NK-92 treated with Interleukin-12 subunit alpha and Interleukin-12 subunit beta, amount 100 ng/mL, for 24 hours (cell line): Measurements from ENCODE around the gene AIG1.
"Not testable (repeated sequence)": the region's sequence is repeated elsewhere in the genome, so short reads cannot be mapped to it uniquely, and the experiment has no call there.

Experiments
- DNase-seq: peaks from one replicate; lab custom pipeline; 2025; lab: John Stamatoyannopoulos, UW

The AIG1 gene

GRCh38 chr6:143127941-143128680, 67.4 kb downstream of the AIG1 start:
- DNase-seq: no peak

DNA sequence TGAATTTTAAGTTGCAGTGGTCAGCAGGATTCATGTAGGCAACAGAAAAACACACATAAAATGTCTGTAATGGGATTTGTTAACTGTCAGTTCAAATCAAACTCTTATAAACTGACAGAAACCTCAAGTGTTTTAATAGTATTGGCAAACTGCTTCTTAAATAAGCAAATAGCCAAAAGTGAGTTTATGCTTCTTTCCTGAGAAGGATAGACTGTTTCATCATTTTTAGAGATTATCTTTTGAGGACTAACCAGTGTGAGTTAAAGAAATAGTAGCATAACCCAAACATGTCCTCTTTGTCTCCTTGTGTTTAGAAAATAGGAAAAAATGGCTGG, 68.0 kb downstream of the AIG1 start:
- DNase-seq: no peak

DNA sequence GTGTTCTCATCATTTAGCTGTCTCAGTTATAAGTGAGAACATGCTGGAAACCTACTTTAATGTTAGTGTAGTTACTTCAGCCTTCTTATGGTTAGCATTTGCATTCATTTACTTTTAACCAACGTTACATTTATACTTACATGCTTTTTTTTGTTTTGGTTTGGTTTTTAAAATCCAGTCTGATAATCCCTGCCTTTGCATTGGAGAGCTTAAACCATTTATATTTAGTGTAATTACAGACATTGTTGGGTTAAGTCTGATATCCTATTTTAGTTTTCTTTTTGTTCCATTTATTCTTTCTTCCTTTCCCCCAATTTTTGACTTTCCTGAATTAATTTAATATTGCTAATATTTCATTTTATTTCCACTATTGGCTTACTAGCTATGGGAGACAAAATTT, 70.2 kb downstream of the AIG1 start:
- no peak for DNase-seq

GRCh38 chr6:143135325-143135724, 74.6 kb downstream of the AIG1 start:
- DNase-seq: no peak

DNA sequence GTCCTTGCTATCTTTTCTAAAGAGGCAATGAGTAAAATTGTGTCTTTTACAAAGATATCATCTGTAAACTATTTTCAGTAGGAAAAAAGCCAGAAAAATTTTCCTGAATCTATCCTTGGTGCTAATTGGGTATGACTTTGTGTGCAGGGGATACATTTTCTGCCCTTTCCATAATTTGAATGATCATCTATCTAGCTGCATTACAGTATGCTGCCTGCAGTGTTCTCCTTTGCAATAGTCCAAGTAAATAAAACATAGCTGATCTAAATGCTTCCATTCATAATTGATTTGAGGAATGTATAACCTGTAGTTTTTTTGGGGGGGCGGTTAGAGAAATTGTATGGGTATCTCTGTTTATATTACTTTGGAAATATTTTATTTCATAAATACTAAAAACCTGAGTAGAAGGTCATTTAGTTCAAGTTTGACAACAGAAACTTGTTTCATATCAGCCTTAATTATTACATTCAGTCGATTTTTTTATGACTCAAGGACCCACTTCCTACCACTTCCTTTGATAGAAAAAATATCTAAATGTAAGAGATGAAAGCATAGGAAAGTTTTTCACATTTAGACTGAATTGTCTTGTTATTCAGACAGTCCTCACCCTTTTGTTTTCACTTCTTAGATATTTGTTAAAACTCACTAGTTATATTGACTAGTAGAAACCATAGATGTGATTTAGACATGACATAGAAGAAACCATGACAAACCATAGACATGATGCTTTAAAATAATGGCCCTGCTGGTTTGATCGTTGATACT, 75.3 kb downstream of the AIG1 start:
- no peak for DNase-seq

DNA sequence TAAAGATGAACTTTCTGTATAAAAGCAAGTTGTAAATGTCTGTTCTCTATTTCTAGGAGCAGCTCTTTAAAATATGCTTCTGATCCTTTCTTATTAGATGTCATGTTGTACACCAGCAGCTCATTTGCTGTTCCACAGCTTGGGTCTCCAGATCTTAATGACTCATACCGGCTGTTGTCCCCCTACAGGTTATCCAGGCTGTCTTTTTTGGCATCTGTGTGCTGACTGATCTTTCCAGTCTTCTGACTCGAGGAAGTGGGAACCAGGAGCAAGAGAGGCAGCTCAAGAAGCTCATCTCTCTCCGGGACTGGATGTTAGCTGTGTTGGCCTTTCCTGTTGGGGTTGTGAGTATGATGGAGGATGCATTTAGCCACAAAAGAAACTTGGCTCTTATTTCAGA, 76.0 kb downstream of the AIG1 start:
- DNase-seq: no peak

GRCh38 chr6:143139239-143139784, 78.6 kb downstream of the AIG1 start:
- DNase-seq: no peak

DNA sequence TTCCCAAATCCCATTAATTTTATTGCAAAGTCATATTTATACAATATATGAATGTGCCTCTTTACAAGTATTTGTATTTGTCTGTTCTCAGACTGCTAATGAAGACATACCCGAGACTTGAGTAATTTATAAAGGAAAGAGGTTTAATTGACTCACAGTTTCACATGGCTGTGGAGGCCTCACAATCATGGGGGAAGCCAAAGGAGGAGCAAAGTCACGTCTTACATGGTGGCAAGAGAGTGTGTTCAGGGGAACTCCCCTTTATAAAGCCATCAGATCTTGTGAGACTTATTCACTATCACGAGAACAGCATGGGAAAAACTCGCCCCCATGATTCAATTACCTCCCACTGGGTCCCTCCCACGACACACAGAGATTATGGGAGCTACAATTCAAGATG, 79.2 kb downstream of the AIG1 start:
- DNase-seq: not testable (repeated sequence)

DNA sequence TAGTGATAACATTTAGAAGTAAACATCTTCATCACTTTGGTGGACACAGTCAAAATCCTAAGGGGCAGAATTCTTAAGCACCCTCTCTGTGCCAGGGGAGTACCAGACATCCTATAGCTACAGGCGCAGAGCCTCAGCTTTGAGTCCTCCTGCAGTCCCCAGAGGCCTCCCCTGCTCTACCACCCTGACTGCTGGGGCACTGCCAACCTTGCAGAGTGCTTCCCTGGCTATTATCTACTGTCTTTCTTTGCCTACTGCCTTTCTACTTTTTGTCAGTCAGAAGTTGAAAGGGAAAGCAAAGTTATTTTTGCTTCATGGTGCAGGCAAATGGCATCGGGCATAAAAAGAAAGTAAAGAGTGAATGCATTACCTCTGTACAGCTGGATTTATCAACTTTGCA, 80.1 kb downstream of the AIG1 start:
- no peak for DNase-seq

- no peak for DNase-seq
Measured at GRCh38 chr6:143141442-143141841, 80.8 kb downstream of the AIG1 start.

DNA sequence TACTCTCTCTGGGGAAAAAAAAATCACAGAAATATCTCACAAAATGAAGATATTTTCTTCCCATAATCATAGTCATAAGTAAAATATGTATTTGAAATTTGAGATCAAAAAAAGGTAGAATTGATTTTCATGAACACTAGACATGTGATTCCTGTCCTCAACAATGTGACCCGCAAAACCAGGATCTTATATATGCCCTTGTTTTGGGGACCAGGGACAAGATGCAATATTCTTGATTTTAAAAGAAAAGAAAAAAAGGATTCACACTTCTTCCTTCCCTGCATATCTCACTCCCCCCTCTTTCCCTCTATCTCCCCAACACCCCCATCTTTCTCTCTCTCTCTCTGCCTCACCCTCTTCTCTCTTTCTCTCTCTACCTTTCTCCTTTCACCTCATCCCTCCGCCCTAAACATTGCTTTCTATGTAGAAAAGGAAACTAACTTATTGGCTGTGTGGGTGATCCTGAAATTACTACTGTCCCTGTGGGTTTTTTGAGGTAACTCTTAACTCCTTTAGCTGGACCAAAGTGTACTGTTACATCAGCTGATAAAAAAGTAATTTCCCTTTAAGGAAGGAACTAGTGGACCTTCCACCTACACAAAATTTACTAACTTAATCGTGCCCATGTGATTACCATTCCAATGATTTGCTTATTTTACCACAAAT, 85.6 kb downstream of the AIG1 start:
- no peak for DNase-seq

GRCh38 chr6:143149771-143150170, 89.1 kb downstream of the AIG1 start:
- DNase-seq: no peak

GRCh38 chr6:143150281-143150680, 89.6 kb downstream of the AIG1 start:
- no peak for DNase-seq

DNA sequence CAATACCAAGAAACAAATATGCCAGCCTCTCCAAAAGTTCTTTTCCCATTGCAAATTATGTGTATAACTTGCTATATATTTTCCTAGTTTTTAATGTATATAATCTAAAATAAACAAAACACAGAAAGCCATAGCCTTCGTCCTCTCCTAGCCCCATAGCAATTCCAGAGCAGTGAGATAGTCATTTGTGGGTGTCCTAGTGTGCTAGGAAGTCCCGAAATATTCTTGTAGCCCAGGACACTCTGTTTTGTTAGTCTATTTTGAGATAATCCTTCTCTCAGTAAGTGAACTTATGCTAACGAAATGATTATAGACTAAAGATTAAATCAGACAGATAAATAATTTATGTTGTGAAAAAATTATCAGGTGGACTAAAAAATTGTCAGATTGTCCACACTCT, 90.7 kb downstream of the AIG1 start:
- DNase-seq: no peak

- no peak for DNase-seq
Measured at GRCh38 chr6:143155681-143156080, 95.0 kb downstream of the AIG1 start.

GRCh38 chr6:143157131-143157530, 96.4 kb downstream of the AIG1 start:
- DNase-seq: no peak

- DNase-seq: peak; percentile 25
Measured at GRCh38 chr6:143158113-143158581, 97.5 kb downstream of the AIG1 start.

DNA sequence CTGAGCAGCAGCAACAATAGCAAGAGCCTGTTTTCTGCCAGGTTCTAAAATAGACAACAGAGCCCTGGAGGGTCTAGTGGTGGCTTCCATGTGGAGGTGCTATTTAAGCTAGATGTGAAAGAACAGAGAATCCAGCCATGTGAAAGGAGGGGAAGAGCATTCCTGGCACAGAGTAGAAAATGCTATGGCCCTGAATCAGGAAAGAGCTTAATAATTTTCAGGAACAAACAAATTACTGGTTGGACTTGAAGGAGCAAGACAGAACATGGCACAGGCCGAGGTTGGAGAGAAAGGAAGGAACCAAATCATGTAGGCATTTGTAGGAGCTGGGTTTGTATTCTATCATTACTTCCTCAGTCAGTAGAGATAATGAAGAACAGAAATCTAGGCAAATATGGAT, 98.3 kb downstream of the AIG1 start:
- DNase-seq: no peak

DNA sequence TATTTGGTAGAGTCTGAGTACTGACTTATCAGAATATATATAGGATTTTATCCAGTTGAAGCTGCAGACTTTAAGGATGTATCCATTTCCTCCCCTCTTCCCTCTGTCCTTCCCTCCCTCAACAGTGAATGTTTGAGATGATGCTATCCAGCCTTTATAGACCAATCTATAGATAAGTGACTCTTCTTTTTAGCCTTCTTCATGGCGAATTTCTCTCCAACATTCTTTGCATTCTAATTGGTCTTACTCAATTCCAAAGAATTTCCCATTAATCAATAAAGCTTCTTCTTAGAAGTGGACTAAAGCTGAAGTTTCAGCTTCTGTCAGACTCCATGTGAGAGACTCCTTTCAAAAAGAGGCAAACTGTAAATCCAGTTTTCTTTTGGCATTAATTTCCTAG, 99.3 kb downstream of the AIG1 start:
- no peak for DNase-seq

DNA sequence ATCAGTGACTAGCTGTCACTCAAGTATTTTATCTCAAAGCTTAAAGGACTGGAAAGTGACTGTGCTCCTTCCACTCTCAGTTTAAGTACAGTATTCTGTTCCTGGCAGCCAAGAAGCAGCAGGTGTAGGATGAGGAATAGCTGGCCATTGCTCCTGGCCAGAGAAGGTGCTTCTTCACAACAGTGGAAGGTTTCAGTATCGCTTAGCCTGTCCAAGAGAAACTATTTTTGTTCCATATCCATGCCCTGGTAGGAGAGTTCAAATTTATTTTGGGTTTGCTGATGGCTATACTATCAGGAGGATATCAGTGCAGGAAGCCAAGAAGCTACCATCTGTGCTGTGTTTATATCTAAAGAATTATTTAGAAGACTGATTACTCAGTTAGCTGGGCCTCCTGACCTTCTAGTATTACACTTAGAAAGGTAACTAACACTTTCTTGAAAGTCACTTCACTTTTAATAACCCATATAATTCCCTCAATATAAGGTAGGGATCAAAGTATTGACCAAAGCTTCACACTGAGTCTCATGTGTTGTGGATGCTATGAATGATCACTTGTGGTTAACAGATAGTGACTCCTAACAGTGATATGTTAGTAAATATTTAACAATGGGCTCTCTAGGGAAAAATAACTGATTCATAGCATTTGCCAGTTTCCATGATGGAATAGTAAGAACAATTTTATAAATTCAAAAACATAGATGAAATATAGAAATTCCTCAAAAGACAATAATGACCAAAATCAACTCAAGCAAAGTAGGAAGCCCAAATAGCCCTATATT, 99.9 kb downstream of the AIG1 start:
- DNase-seq: no peak

- DNase-seq: no peak
Measured at GRCh38 chr6:143163621-143164020, 102.9 kb downstream of the AIG1 start.

DNA sequence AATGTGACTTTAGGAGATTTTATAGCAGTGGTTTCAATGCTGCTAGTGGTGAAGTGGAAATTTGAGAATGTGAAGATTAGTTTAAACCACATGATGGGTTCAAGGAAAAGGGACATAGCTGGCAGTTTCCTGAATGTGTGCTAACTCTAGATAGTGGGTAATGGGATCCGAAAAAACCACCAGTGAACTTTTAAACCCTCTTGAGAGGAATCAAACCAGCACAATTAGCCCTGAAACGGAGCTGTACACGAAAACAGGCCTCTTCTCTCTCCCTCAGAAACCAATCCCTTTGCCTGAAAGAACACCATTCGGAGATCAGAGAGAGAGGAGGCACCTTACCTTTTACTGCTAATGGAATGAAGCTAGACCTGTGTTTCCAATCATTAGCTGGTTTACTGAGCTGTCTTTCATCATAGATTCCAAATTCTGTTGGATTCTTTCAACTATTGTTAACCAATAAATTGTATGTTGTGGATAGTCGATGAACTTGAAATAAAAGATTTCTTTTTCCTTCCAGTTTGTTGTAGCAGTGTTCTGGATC, 103.9 kb downstream of the AIG1 start:
- DNase-seq: no peak
